Mucosa of descending colon (tissue), 3 donors: ENCODE data around the gene MANF. TPM values are rescaled to one million over a fixed set of nuclear protein-coding genes. Genes with fewer than 3 reads are reported as not detected.

Experiments
- ATAC-seq: fragments of 200-7000 bp; cut with Tn5 transposase; one replicate; pipeline ENCODE4 v1.9.1; 2020; ENCODE audit warnings: mild to moderate bottlenecking, moderate library complexity
- DNase-seq, 3 donors: peaks; one replicate each; pipeline ENCODE4 v3.0.0-alpha.2; 2020
- H3K36me3 ChIP-seq: fragments of 200-600 bp; one replicate; pipeline ENCODE4 v1.8.0; 2021; ENCODE audit warnings: low read depth, mild to moderate bottlenecking
- H3K4me1 ChIP-seq: fragments of 200-600 bp; one replicate; pipeline ENCODE4 v1.8.0; 2021; ENCODE audit warnings: low read depth, mild to moderate bottlenecking
- H3K4me3 ChIP-seq: fragments of 200-600 bp; one replicate; pipeline ENCODE4 v1.8.0; 2021; ENCODE audit warnings: mild to moderate bottlenecking
- H3K9me3 ChIP-seq: fragments of 200-600 bp; one replicate; pipeline ENCODE4 v1.8.0; 2021; ENCODE audit warnings: mild to moderate bottlenecking
- CTCF ChIP-seq: fragments of 200-600 bp; IDR thresholded peaks from one replicate; pipeline ENCODE4 v1.8.0; 2022; ENCODE audit warnings: antibody characterized with exemption, mild to moderate bottlenecking
- intact Hi-C, 2 donors: fragments of 100-400 bp; cut with DNase I in 1 of 2; cut with micrococcal nuclease in 1 of 2; formaldehyde crosslinking; loops; one replicate each; pipeline versions ENCODE4 v1.11.0 to v1.11.1; 2022; cut with DNase I, micrococcal nuclease
- total RNA-seq, 3 donors: library from RNA; stranded (reverse); fragmentation: NEBNext Ultra II Directional in 2 of 3; extraction: Animal tissue kit (Norgen Biotek cat#: 25700) in 2 of 3; gene quantifications; one replicate each; pipeline versions ENCODE4 v1.2.1 to v1.2.4, GENCODE V29; 2021 to 2023
- donor health status: DM: no; HTN: no; CAD: no; lungs with moderate emphysema.
- donor health status: DM: no; HTN: no; CAD: no.
- donor health status: DM: no; HTN: yes; CAD: no.

Gene MANF
- total RNA-seq, 3 donors from 2014 or later, result 35.4 to 91.1 (median 47.2) TPM

DNA sequence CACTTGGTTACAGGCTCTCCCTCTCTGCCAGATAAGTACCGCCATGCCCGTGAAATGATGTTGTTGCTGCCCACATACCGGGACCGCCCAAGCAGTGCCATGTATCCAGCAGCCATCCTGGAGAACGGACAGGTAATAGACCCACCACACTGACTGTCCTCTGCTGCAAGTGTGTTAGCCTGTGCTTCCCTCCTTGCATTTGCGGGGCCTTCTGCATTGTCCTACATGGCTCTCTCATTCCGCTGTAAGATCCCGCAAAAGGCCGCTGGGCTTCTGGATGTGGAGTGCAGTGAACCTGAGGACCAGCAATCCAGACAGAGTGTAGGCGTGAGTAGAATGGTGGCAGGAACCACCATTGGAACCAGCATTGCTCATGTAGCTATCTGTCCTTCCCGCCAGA is 10.6 kb upstream of the MANF start:
- H3K4me3 ChIP-seq, result no peak overlapping the region
- ATAC-seq (no peak), DNase-seq (no peak)
- TF ChIP-seq CTCF, result no peak
- H3K9me3 ChIP-seq, result no peaks in the 10 kb centered on the region
- intact Hi-C loops, result no loop called here
- H3K36me3 ChIP-seq, result no peaks in the 10 kb centered on the region
- no peaks in the 10 kb centered on the region for H3K4me1 ChIP-seq

DNA sequence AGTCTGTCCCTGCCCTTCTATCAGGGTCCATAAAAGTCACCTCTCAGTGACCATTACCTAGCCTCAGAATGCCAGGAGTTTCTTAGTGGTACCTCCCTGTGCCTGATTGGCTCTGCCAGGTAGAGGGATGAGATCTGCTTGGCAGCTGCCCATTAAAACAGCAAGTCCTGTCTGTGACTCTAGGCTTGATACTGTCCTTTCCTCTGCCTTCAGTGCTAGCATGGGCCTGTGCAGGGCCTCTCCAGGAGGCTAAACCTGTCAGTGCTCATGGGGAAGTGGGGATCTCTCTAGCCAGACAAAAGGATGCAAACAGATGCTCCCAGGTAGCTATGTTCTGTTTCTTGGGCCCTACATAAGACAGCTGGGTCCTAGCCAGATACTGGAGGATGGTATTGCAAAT is 10.0 kb upstream of the MANF start:
- ATAC-seq, result no peak
- no peaks in the 10 kb centered on the region for H3K9me3 ChIP-seq
- H3K4me1 ChIP-seq, result no peaks in the 10 kb centered on the region
- no peak overlapping the region for H3K4me3 ChIP-seq
- no peaks in the 10 kb centered on the region for H3K36me3 ChIP-seq
- intact Hi-C loops, result no loop called here
- TF ChIP-seq CTCF, result no peak
- DNase-seq, result no peak

DNA sequence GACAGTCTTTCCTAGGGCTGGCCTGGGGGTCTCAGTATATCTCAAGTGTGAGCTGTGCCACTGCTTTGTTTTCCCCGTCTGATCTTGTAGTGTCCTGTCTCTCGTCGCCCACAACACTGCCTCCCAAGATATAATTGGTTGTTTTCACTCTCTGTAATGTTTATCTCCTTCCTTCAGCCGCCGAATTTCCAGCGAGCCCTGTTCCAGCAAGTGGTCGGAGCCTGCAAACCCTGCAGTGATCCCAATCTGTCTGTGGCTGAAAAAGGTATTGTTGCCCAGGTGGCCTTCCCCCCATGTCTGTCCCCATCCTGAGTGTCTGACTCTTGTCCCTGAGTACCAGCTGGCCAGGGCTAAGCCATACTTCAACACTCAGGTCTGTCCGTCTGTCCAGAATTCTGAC is 9.5 kb upstream of the MANF start:
- no peak for ATAC-seq
- DNase-seq, result no peak
- Histone ChIP-seq H3K4me1 (no peaks in the 10 kb centered on the region), H3K36me3 (no peaks in the 10 kb centered on the region), H3K4me3 (no peak overlapping the region), H3K9me3 (no peaks in the 10 kb centered on the region)
- intact Hi-C loops, result no loop called here
- no peak for TF ChIP-seq CTCF

- no peak for ATAC-seq
- no peaks in the 10 kb centered on the region for H3K9me3 ChIP-seq
- intact Hi-C loops, result no loop called here
Observed at GRCh38 chr3:51378065-51378464, 7.0 kb upstream of the MANF start.

GRCh38 chr3:51378726-51379125 is 6.4 kb upstream of the MANF start:
- no peak overlapping the region for H3K4me3 ChIP-seq
- DNase-seq (no peak), ATAC-seq (no peak)
- no peaks in the 10 kb centered on the region for H3K9me3 ChIP-seq
- no peaks in the 10 kb centered on the region for H3K36me3 ChIP-seq
- H3K4me1 ChIP-seq, result no peaks in the 10 kb centered on the region
- TF ChIP-seq CTCF, result no peak
- intact Hi-C loops, result no loop called here

More at GRCh38 chr3:51378065-51378464, 7.0 kb upstream of the MANF start:
- Histone ChIP-seq H3K4me1 (no peaks in the 10 kb centered on the region), H3K4me3 (no peak overlapping the region), H3K36me3 (no peaks in the 10 kb centered on the region)
- TF ChIP-seq CTCF, result no peak
- DNase-seq, result no peak

DNA sequence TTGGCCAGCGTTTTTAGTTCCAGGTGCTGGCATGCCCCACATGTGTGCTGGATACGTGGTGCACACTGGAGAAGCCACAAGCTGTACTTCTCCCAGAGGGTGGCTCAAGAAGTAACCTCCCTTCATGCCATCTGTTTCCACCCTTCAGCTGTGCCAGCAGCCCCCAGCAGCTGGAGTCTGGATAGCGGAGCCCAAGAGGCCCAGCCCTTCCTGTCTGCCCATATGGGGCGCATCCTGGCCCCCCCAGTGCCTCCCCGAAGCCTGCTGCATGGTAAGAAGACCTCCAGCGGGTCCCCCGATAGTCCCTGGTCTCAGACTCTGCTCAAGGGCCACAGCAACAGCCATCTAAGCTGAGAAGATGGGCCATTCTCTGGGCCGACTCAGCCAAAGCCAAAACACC is 5.8 kb upstream of the MANF start:
- H3K4me3 ChIP-seq, result no peak overlapping the region
- no peaks in the 10 kb centered on the region for H3K36me3 ChIP-seq
- intact Hi-C loops, result no loop called here
- DNase-seq (no peak), ATAC-seq (no peak)
- no peaks in the 10 kb centered on the region for H3K4me1 ChIP-seq
- no peaks in the 10 kb centered on the region for H3K9me3 ChIP-seq
- TF ChIP-seq CTCF, result no peak
